HS-27A (cell line): ENCODE results near the gene LMO4.
A peak's percentile ranks its signal among the peaks of the same experiment; 100 is the strongest.

ENCODE experiments used
- DNase-seq: peaks from one replicate; pipeline ENCODE4 v3.0.0-alpha.2; 2012; ENCODE audit warnings: low read depth, missing footprints

The LMO4 gene

DNA sequence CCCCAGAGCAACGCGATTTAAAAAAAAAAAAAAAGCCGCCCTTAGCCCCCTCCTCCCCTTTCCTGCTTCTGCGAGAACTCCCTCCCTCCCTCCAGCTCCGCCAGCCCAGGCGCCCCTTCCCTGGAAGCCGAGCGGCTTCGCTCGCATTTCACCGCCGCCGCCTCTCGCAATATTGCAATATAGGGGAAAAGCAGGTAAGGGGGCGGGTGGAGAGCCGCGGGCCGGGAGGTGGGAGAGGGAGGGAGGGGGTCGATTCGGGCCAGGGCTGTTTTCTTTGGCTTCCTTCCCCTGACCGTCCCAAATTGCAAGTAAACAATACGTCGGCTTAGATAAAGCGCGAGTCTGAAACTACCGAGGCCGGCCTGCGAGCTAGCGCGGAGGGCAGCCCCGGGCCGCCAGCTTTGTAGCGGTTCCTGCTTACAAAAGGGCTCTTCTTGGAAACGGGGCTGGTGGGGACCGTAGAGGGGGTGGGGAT lies 408 bp downstream of the LMO4 start:
- peak; percentile 33 for DNase-seq

DNA sequence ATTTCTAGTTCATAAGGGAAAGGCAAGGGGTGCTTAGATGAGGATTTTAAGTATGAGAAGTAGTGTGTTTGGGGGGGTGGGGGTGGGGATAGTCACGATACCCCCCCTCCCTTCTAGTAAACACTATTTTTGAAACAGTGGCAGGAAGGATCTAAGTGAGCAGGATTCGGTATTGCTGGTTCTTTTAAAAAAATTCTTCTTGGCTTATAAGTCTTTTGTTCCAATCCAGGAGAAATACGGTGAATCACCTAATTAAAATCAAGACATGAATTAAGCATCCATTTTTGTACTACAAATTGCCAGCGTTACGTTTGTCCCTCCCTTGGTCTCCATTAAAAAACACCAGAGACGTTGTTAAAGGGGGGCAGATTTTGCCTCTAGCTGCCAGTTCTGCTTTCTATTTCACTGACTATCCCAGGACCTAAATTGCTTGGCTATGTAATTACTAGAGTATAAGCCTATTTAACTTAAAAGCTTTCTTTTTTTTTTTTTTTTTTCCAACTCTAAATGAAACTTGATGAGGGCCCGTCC lies 911 bp downstream of the LMO4 start:
- peak; percentile 22 for DNase-seq

DNA sequence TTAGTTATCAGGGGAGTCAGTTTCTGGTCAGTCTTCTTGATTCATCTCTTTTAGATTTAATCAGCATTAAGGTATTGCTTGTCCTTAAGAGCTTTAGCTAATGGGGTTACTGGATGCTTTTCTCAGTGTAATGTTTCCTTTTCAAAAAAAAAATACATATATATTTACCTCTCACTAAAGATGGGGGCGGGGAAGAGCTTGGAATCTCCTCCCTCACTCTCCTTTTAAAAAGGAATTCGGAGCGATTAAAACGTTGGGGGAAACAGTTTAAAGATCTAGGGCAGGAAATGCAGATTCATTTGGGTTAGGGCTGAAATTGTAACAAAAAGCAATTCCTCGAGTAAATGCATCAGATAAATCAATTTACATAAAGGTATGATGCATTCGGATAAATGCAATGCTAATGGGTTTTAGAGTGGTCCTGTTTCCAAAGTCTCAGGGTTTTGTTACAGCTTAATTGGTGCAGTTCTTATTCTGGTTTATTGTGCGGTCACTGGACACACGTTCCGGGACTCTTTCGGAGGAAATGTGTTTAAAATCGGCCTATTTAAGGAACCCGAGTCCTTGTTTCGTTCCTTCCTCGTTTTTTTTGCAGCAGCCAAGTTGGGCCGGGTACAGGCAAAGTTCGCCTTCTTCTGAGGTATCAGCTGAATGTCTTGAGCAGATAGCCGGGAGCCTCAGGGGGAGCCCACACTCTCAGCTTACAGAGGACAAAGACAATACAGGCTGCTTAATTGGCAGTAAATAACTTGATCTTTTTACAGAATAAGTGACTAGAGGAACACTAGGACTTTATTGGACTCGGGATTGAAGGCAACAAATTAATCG lies 1.6 kb downstream of the LMO4 start:
- peak; percentile 26 for DNase-seq

DNA sequence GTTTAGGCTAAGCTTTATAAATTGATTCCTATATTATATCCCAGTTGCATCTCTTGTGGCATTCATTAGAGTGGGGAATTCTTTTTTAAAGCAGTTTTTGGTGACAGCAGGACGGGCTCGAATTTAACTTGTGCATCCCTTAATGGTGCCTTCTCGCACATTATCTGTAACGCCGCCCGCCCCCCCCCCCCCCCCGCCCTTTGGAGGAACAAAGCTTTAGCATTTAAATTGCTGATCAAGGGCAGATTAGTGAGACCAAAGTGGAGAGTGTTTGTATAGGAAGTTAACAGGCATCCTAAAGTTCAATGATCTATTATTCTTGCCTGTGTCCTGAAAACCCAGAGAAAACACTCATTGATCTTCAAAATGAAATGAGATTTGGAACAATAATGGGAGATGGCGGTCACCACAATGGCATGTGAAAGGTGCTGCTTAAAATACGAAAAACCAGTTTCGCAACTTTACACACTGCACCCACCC lies 2.2 kb downstream of the LMO4 start:
- peak; percentile 29 for DNase-seq

DNA sequence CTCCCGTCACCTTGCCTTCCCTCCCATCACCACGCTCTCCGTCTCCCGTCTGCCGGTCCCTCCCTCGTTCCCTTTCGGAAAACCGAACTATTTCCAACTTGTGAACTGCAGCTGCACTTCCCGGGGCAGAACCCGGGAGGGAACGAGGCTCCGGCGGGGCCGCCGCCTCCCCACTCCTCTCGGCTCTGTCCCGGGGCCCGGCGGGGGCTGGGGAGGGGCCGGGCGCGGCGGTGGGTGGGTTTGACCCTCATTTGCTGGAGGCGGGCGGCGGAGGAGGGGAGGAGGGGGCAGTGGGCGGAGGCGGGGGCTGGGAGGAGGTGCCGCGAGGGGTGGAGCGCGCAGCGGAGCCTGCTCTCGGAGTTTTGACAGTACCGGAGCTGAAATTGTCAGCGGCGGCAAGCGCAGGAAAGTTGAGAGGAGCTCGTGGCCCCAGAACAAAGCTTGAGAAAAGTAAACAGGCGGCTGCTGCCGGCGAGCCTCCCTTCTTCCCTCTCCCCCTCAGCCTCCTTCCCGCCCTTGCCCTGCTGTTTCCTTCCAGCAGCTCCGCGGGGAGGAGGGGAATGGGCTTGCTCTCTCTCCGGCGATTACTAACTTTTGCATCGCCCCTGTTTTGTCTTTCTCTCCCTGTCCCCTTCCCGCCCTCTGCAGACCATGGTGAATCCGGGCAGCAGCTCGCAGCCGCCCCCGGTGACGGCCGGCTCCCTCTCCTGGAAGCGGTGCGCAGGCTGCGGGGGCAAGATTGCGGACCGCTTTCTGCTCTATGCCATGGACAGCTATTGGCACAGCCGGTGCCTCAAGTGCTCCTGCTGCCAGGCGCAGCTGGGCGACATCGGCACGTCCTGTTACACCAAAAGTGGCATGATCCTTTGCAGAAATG lies 2.9 kb downstream of the LMO4 start:
- DNase-seq = no peak

DNA sequence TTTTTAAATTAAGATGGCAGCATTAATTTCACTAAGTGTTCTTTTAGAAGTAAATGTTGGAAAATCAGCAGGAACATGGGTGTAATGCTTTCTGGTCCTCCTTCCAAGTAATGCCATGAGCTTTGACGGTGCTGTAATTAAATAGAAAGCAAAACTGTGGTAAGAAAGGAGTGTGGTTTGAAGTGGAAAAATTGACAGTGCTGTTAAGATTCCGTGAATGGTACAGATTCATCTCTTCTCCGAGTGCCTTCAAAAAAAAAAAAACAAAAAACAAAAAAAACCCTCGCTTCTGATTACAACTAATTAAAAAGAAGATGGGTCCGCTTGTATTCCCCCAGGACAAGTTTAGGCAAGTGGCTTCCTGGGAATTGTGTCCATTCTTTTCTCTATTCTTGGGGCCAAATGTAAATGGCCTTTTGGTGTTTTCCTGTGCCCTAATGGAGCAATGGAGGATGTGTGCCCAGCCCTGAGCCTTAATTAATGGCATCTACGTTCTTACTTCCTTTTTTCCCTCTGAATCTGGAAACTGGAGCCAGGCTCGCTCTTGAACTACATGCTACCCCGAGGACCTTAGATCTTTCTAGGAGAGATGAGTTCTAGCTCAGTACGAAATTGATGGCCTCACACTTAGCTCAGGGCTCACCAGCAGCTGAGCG lies 5.1 kb downstream of the LMO4 start:
- no peak for DNase-seq

DNA sequence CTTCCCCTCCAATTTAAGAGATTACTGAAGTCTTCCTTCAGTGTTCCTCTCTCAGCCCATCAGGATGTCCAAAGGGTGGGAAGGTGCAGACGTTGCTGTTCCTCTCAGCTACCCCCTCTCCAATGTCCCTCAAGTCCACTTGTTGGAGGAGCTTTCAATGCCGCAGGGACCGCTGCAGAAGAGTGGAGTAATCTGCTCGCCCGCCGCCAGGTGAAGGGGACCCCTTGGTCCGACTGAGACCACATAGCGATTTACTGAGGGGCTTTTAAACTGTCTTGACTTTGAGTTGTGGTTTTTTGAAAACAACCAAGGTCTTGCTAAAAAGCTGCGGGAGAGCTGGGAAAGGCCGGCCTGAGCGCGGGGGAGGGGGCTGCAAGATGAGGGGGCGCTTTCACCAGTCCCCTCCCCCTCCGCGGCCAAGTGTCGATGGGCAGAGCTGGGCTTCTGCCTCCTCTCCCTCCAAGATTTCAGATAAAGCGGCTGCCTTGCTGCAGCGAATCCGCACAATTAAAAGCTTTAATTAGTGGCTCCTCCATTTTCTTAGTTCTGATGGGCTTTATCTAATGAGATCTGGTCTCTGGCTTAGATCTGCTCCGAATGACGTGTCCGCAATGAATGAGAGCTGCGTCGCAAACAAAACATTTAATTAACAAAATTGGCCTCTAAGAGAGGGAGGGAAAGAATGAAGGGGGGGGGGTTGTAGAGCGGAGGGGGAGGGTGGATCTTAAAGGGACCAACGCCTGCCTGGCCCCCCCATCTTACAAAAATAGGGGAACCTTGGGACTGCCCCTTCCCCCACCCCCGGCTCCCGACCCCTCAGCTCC lies 5.9 kb downstream of the LMO4 start:
- DNase-seq = peak; percentile 19

DNA sequence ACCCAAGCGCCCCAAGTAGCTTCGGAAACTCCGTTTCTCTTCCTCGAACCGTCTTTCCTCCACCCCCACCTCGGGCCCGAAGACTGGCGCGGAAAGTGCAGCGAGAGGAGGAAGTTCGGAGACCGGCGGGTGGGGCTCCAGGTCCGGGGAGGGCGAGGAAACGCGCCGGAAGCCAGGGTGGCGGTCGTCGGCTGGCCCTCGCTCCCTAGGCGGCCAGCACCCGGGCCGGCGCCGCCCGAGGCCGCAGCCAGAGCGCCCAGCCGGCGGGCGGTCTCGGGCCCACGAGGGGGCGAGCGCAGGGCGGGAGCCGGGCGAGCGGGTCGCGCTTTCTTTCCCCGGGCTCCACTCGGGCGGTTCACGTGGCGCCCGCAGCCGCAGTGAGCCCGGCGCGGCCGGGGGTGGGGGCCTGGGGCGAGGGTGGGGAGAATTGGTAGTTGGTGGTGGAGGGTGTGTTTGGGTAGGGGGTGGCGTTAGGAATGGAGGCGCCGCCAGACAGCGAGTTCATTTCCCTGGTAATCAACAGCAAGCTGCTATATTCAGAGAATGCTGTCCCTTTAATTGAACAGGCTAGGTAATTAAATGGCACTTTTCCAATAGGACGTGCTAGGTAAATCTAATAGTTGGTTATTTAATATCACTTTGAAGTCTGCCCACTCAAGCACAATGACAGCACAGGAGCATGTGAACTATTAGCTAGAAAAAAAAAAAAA lies 6.7 kb downstream of the LMO4 start:
- no peak for DNase-seq

DNA sequence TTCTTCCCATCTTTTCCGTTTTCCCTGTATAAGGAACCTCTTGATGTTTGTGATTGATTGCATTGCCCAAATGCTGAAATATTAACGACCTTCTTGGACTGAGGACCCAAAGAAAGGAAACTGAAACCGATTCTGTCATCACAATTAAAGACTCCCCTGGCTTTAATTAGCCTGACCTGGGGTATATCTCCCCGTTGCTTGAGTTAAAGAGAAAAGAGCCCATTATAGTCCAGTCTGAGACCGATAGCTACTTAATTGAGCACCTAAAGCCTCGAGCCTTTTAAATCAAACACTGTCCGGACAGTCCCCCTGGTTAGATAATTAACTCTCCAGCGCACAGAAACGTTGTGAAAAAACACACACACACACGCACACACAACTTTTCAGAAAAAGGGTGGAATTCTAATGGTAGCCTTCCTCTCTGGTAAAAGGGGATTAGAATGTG lies 8.0 kb downstream of the LMO4 start:
- no peak for DNase-seq

DNA sequence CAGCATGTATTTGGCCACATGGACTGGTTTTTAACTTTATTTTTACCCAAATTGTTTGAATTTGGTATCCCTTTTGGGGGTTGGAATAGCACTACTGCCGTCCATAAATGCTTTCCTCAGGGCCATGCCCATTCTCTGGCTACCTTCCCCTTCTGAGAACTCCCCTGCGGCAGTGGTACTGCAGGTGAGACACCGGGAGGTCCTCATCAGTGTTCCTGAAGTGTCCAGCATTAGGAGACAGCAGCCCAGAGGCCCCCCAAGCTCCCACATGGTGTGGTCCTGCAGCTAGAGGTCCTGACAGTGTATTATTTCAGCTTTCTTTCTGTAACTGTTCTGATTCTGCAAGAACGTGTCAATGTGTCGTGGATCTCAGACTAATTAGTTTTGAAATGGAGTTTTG lies 8.9 kb downstream of the LMO4 start:
- no peak for DNase-seq

DNA sequence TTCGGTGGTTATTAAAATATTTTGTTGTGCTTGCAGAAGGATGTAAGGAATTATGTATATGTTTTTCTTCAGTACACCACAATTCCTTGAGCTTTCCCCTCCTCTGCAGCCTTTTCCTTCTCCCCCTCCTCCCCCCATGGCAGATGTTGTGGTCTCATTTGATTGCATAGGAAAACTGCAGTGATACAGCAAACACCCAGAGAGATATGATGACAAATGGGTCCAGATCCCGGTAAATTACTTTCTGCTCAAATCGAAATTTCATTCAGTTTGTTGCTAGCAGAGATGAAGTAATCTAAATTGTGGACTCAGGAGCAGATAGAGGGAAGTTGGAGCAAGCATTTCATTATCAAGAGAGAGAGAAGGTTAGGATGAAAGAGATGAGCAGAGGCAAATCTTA lies 9.9 kb downstream of the LMO4 start:
- no peak for DNase-seq

DNA sequence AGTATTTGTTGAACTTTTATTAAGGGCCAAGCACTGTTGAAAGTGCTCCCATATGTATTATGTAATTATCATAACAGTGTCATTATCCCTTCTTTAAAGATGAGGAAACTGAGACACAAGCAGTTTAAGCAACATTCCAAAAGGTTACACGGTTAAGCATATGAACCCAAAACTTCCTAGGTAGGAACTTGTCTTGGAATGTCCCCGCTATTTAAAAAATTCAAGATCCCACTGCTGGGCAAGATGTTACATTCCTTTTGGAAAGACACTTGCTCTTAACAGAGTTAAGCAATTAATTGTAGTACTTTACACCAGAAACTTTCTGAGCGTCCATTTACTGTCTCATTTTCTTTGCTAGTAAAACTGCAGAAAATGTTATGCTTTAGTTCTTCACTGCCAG lies 15.6 kb downstream of the LMO4 start:
- DNase-seq = no peak

DNA sequence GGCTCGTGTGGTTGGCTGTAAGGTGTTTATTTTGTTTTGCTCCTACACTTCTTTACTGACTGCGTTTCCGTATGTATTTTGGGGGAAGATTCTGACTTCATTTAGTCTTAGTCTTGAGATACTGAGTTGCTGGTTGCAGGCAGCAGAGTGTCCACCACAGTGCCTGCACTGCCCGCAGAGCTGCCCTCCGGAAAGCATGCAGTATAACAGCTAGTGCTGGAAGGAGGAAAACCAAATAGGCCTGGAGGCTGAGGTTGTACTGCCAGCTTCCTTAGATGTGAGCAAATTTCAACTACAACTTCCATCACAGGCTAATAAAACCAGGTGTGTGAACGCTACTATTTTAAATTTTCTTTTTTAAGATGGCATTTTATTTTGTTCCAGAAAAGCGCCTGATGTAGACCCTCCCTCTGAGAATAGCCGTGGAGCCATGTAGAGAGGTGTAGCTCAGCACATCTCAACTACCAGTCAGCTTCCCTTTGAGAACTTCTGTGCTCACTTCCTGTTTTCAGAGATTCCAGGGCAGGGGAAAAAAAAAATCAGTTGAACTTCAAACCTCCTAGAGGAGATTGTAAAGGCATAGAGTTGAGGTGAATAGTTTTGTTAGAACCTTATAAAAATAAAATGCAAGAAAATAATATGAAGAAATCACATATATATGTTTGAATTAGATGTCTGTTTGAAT lies 17.6 kb downstream of the LMO4 start:
- DNase-seq = no peak

DNA sequence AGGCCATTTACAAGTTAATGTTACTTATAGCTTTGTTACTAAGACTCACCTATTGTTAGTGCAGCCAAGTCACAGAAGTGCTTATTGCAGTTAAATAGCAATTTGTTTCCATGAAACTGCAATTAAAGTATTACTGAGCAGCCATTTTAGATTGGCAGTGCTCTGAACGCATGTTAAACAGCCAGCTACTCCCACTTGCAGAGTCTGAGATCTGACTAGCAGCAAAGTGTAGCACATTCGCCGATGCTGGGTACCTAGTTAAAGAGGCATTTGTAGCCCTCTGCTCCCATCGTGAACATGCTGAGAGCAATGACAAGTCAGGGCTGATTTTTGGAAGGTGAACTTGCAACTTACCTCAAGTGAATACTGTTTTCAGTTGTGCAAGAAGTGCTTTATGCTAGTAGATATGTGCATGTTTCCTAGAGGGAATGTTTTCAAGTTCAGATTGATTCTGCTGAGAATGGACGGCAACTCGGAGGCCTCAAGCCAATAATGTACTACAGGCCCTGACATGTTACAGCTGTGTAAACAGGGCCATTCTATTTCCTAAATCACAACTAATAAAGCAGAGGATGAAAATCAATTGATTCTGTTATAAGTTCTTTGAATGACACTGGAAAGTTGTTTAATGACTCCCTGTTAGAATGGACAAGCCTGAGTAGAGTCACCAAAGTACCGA lies 19.8 kb downstream of the LMO4 start:
- DNase-seq = no peak

DNA sequence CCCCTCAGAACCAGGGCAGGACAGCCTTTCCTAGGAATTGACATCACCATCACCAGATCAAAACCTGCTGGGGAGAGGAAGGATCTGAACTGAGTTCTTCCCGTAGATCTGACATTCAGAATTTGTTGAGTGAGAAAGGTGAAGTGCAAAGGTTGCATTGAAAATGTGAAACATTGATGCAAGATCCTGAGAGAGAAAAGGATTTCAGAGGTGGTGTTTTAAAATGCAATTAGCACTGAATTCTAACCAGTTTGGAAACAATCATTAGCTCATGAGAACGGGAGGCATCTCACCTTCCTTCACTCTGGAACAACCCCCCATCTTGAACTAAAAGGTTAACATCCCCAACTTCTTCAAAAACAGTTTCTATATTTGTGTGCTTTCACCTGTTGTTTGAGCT lies 20.4 kb downstream of the LMO4 start:
- no peak for DNase-seq

DNA sequence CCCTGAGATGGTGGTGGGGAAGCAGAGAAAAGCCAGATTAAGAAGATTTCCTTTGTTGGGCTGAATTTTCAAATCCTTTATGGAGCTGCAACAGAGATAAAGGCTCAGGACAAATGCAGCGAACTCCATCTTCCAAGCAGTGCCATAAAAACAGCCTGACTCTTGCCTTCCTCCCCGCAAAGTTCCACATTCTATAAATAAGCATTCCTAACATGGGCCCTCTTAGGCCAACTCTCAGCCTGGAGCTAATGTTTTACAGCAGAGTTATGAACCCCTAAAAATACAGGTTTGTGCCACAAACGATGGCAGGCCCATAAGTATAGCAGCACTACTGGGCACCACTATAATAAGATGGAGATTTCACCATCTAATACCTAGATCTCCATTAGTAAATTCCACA lies 27.2 kb downstream of the LMO4 start:
- DNase-seq = no peak

DNA sequence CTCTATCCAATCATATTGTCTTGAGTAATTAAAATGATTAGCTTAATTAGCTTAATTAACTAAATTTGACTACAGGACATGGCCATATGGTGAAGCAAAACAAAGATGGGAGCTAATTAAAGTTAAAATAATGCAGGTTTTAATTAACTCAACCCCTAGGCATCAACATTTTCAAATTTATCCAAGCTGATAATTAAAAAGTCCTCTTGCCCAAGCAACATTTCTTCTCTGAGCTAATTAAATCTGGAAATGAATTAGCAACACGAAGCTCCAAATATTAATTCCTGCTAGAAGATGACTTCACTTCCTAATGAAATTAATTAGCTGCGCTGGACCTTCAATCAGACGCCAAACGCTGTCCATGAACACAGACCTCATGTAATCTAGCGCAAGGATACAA lies 27.9 kb downstream of the LMO4 start:
- DNase-seq = no peak

DNA sequence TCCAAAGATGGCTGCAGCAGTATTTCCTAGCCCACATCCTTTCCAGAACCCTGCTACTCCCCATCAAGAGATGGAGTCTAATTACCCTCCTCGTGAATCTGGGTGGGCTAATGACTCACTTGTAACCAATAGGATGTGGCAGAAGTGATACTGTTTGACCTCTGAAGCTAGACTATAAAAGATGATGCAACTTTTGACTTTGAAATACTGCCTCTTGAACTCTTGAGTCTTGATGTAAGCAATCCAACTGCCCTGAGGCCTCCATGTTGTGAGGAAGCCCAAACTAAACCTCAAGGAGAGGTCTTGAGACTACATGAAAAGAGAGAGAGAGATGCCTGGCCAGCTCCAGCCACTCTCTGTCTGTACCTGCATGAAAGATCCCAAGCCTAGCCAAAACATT lies 29.5 kb downstream of the LMO4 start:
- no peak for DNase-seq

DNA sequence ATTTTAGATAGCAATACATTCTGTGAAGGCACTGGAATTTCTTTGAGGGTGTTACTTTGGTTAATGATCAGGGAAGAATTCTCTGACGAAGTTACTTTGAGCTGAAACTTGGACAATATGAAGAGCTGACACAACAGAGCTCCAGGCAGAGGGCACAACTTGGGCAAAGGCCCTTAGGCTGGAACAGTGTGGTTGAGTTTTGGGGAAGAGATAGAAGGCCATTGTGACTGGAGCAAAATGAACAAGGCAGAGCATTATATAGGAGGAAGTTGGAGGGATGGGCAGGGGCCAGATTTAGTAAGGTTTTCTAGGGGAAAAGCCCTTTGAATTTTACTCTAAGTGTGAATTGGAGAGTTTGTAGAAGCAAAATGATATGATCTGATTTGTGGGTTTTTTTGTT lies 30.9 kb downstream of the LMO4 start:
- no peak for DNase-seq
